ENCODE data around the gene ATXN2. TPM values are rescaled to one million over a fixed set of nuclear protein-coding genes. Genes with fewer than 3 reads are reported as not detected.

The ATXN2 gene, protein sequence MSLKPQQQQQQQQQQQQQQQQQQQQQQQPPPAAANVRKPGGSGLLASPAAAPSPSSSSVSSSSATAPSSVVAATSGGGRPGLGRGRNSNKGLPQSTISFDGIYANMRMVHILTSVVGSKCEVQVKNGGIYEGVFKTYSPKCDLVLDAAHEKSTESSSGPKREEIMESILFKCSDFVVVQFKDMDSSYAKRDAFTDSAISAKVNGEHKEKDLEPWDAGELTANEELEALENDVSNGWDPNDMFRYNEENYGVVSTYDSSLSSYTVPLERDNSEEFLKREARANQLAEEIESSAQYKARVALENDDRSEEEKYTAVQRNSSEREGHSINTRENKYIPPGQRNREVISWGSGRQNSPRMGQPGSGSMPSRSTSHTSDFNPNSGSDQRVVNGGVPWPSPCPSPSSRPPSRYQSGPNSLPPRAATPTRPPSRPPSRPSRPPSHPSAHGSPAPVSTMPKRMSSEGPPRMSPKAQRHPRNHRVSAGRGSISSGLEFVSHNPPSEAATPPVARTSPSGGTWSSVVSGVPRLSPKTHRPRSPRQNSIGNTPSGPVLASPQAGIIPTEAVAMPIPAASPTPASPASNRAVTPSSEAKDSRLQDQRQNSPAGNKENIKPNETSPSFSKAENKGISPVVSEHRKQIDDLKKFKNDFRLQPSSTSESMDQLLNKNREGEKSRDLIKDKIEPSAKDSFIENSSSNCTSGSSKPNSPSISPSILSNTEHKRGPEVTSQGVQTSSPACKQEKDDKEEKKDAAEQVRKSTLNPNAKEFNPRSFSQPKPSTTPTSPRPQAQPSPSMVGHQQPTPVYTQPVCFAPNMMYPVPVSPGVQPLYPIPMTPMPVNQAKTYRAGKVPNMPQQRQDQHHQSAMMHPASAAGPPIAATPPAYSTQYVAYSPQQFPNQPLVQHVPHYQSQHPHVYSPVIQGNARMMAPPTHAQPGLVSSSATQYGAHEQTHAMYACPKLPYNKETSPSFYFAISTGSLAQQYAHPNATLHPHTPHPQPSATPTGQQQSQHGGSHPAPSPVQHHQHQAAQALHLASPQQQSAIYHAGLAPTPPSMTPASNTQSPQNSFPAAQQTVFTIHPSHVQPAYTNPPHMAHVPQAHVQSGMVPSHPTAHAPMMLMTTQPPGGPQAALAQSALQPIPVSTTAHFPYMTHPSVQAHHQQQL
- 16.1 TPM for polyA plus RNA-seq (2012; ENCODE audit: low read depth, missing spikeins)

DNA sequence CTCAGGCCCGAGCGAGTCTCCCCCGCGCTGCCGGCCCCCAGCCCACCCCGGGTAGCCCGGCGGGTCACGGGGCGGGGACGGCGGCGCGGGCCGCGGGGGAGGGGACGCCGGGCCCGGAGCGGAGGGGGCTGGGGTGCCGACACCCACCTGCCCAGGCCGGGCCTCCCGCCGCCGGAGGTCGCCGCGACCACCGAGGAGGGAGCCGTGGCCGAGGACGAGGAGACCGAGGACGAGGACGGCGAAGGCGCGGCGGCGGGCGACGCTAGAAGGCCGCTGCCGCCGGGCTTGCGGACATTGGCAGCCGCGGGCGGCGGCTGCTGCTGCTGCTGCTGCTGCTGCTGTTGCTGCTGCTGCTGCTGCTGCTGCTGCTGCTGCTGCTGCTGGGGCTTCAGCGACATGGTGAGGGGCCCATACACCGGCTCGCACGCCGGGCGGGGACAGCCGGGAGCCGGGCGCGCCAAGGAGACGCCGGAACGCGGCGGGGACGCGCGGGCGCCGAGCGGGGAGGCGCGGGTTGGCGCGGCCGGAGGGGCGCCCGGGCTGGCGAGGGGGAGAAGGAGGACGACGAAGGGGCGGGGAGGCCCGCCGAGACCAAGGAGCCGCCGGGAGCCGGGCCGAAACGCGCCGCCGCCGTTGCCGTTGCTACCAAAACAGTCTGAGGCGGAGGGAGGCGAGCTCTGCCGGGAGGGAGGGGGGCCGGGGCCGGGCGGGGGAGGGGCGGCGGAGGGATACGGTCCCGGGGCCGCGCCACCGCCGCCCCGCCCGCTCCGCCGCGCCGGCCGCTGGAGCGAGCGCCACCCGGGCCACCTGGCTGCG, at the start of gene ATXN2:
Gene ATXN2 (minus strand): TSS at position 679 of the 816 bp plus-strand sequence. CDS start 281 bp downstream, at position 398.
- FAIRE-seq (no peak), DNase-seq (ENCODE audit: insufficient read length, low spot score) (peak; percentile 66)
- no peak for TF ChIP-seq POU2F2 (IDR thresholded peaks at IDR 0.05; ENCODE audit: low read depth, low read length)
- TF ChIP-seq POLR2AphosphoS5 (IDR thresholded peaks at IDR 0.05; ENCODE audit: low read depth, low read length): no peak
- no peak for TF ChIP-seq POLR2A (IDR thresholded peaks at IDR 0.05; ENCODE audit: low read depth, low read length)
- no peak for TF ChIP-seq TAF1 (IDR thresholded peaks at IDR 0.05; ENCODE audit: low read depth, low read length)
- no peak for TF ChIP-seq PAX5 (IDR thresholded peaks at IDR 0.05; ENCODE audit: insufficient read depth, low read length, severe bottlenecking)
- TF ChIP-seq SPI1 (IDR thresholded peaks at IDR 0.05; ENCODE audit: low read depth, low read length): no peak

DNA sequence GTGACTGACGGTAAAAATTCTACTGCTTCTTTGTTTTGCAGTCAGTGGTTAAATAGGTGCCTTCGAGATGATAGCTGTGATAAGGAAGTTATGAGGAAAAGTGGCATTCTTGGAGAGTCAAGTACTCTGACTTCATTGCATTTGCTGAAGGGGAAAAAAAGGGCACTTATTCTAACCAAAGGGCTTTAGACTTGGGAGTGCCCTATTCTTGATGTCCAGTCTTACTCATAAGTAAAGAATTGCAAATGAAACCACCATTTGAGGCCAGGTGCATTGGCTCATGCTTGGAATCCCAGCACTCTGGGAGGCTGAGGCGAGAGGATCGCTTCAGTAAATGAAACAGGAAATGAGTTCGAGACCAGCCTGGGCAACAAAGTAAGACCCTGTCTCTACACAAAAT, 46.3 kb upstream of the ATXN2 start:
- DNase-seq (ENCODE audit: insufficient read length, low spot score) (no peak), FAIRE-seq (no peak)
- TF ChIP-seq TAF1 (IDR thresholded peaks at IDR 0.05; ENCODE audit: low read depth, low read length) (no peak), POLR2A (IDR thresholded peaks at IDR 0.05; ENCODE audit: low read depth, low read length) (no peak), SPI1 (IDR thresholded peaks at IDR 0.05; ENCODE audit: low read depth, low read length) (no peak), POU2F2 (IDR thresholded peaks at IDR 0.05; ENCODE audit: low read depth, low read length) (no peak), POLR2AphosphoS5 (IDR thresholded peaks at IDR 0.05; ENCODE audit: low read depth, low read length) (no peak)

DNA sequence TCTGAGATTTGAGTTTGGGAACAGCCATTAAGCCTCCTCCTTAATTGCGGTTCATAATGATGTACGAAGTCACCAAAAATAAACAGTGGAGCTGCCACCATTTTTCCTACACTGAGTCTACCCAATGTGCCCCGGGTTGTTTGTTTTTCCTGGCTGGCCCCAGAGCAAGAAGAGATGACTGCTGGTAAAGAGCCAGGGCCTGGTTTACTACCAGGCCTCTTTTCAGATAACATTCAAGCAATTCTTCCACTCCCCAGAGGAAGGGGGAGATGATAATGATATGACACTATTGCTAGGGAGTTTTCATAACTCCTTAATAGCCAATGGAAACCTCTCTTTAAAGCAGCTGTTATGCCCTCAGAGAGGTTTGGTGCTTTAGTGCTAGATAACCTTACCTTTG, 44.3 kb upstream of the ATXN2 start:
- TF ChIP-seq POLR2A (IDR thresholded peaks at IDR 0.05; ENCODE audit: low read depth, low read length) (no peak), SPI1 (IDR thresholded peaks at IDR 0.05; ENCODE audit: low read depth, low read length) (no peak), TAF1 (IDR thresholded peaks at IDR 0.05; ENCODE audit: low read depth, low read length) (no peak), POU2F2 (IDR thresholded peaks at IDR 0.05; ENCODE audit: low read depth, low read length) (no peak), POLR2AphosphoS5 (IDR thresholded peaks at IDR 0.05; ENCODE audit: low read depth, low read length) (no peak), PAX5 (IDR thresholded peaks at IDR 0.05; ENCODE audit: insufficient read depth, low read length, severe bottlenecking) (no peak)
- DNase-seq (ENCODE audit: insufficient read length, low spot score) (no peak), FAIRE-seq (no peak)

DNA sequence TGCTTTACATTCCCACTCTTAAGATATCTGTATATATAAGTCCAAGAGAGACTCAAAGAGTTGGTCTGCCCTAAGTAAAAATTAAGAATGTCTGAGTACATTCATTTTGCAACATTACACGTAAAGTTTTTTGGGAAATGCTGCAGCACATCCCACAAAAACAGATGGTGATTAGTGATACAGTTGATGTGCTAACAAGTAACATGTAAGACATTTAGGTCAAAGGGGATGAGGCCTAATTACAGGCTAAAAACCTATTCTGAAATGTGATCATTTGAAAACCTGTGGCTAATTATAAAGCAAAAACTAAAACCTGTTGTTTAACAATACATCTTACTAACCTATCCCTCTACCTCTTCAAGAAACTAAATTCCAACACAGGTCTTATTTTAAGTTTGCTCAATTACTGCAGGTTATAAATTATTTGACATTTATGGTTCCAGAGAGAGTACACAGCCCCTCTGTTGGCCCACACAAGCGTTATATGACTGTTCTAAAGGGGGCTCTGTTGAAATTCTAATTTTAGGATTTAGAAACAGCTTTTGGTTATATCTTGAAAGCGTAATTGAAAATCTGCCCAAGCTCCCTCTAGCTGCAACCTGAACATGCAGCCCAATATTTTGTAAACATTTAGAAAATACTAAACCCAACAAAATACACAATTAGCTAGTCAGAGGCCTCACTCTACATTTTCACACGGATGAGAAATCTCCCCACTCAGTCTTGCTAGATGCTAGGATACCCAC, 43.7 kb upstream of the ATXN2 start:
- no peak for DNase-seq (ENCODE audit: insufficient read length, low spot score)
- no peak for FAIRE-seq
- TF ChIP-seq SPI1 (IDR thresholded peaks at IDR 0.05; ENCODE audit: low read depth, low read length): no peak
- no peak for TF ChIP-seq TAF1 (IDR thresholded peaks at IDR 0.05; ENCODE audit: low read depth, low read length)
- no peak for TF ChIP-seq POU2F2 (IDR thresholded peaks at IDR 0.05; ENCODE audit: low read depth, low read length)
- no peak for TF ChIP-seq POLR2AphosphoS5 (IDR thresholded peaks at IDR 0.05; ENCODE audit: low read depth, low read length)
- TF ChIP-seq PAX5 (IDR thresholded peaks at IDR 0.05; ENCODE audit: insufficient read depth, low read length, severe bottlenecking): no peak
- TF ChIP-seq POLR2A (IDR thresholded peaks at IDR 0.05; ENCODE audit: low read depth, low read length): no peak

DNA sequence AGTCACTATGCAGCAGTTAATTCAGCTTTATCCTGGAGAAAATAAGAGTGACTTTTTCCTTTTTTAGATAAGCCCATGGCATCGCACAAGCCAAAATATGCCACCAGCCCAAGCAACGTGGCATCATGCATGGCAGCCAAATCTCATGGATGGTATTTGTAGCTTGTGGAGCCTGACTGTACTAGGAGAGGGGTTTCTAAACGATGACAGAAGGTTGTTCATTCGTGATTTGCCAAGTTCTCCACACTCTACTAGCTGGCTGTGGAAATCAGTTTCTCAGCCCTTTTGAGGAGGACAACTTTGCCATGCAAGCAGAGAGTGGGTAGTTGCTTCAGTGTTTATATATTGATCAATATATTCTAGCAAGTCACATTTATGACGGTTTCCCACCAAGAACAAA, 41.4 kb upstream of the ATXN2 start:
- TF ChIP-seq POU2F2 (IDR thresholded peaks at IDR 0.05; ENCODE audit: low read depth, low read length): no peak
- TF ChIP-seq POLR2AphosphoS5 (IDR thresholded peaks at IDR 0.05; ENCODE audit: low read depth, low read length): no peak
- no peak for TF ChIP-seq SPI1 (IDR thresholded peaks at IDR 0.05; ENCODE audit: low read depth, low read length)
- no peak for TF ChIP-seq POLR2A (IDR thresholded peaks at IDR 0.05; ENCODE audit: low read depth, low read length)
- TF ChIP-seq PAX5 (IDR thresholded peaks at IDR 0.05; ENCODE audit: insufficient read depth, low read length, severe bottlenecking): no peak
- no peak for TF ChIP-seq TAF1 (IDR thresholded peaks at IDR 0.05; ENCODE audit: low read depth, low read length)
- FAIRE-seq: no peak

DNA sequence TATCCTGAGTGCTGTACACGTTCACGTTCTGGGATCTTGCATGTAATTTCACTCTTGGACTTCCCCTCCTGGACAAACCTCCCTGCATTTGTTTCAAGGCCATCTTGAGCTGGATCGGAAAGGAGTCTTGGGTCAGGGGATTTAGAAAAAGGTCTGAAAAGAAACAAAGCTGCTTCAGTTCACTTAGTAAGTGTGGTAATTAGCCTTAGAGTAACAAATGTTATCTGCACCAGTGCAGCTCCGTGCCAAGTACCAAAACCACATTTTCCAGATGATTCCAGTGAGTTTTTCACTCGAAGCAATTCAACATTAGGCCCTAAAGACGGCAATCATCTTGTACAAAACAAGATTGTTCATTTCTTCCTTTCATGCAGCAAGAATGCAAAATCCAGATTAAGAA, 39.4 kb upstream of the ATXN2 start:
- DNase-seq (ENCODE audit: insufficient read length, low spot score): no peak
- TF ChIP-seq SPI1 (IDR thresholded peaks at IDR 0.05; ENCODE audit: low read depth, low read length) (no peak), POLR2A (IDR thresholded peaks at IDR 0.05; ENCODE audit: low read depth, low read length) (no peak), POLR2AphosphoS5 (IDR thresholded peaks at IDR 0.05; ENCODE audit: low read depth, low read length) (no peak), TAF1 (IDR thresholded peaks at IDR 0.05; ENCODE audit: low read depth, low read length) (no peak), PAX5 (IDR thresholded peaks at IDR 0.05; ENCODE audit: insufficient read depth, low read length, severe bottlenecking) (no peak), POU2F2 (IDR thresholded peaks at IDR 0.05; ENCODE audit: low read depth, low read length) (no peak)
- FAIRE-seq: no peak

More for the DNA sequence above, 41.4 kb upstream of the ATXN2 start:
- no peak for DNase-seq (ENCODE audit: insufficient read length, low spot score)

DNA sequence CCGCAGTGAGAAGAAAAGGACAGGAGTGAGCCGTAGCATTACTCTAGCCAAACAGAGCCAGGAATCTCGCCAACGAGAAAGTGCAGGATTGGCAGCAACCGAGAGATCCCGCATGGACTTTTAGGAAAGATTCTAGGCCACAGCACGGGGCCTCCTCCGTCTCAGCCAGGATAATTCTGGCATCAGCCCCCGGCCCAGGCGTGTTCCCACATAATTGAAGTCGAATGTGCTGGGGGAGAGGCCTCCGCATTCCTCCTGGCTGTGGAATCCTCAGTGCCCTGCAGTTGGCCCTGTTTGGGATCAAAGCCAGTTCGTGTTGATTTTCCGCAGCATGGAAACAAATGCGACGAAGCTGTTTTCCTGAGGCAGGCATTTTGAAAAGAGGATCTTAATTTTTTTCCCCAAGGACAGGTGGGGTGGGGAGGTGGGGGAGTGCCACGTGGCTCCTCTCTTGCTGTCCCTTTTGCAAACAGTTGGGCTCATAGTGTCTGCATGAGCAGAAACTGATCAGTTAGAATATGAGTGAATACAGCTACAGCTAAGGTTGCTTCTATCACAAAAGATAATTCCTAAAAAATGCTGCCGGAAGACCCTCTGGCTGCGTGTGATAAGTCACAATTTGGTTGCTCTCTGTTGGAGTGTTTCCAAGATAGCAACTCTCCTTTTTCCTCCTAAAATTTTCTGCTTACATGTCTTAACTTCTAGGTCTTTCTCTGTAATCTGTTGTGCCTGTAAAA, 37.3 kb upstream of the ATXN2 start:
- no peak for TF ChIP-seq POLR2AphosphoS5 (IDR thresholded peaks at IDR 0.05; ENCODE audit: low read depth, low read length)
- no peak for TF ChIP-seq PAX5 (IDR thresholded peaks at IDR 0.05; ENCODE audit: insufficient read depth, low read length, severe bottlenecking)
- TF ChIP-seq SPI1 (IDR thresholded peaks at IDR 0.05; ENCODE audit: low read depth, low read length): no peak
- TF ChIP-seq POU2F2 (IDR thresholded peaks at IDR 0.05; ENCODE audit: low read depth, low read length): no peak
- TF ChIP-seq TAF1 (IDR thresholded peaks at IDR 0.05; ENCODE audit: low read depth, low read length): no peak
- TF ChIP-seq POLR2A (IDR thresholded peaks at IDR 0.05; ENCODE audit: low read depth, low read length): no peak
- FAIRE-seq (no peak), DNase-seq (ENCODE audit: insufficient read length, low spot score) (no peak)
